ENCODE measurements around the gene PAFAH1B2. TPM values are rescaled to one million over a fixed set of nuclear protein-coding genes. Genes with fewer than 3 reads are reported as not detected.

PAFAH1B2 gene
- total RNA-seq, 1 donor from 2014 or later, result 161 TPM

- Mint-ChIP-seq H3K4me3 (ENCODE audit: unreplicated experiment) (no peak overlapping the region), H3K9me3 (ENCODE audit: unreplicated experiment) (no peaks in the 10 kb centered on the region), H3K36me3 (ENCODE audit: unreplicated experiment) (peaks cover 10% of the 10 kb centered on the region), H3K4me1 (ENCODE audit: low read depth, unreplicated experiment) (no peaks in the 10 kb centered on the region), H3K27ac (ENCODE audit: unreplicated experiment) (no peak overlapping the region), H3K27me3 (ENCODE audit: unreplicated experiment) (peaks cover 3% of the 10 kb centered on the region)
- no peak for DNase-seq
- no peak for TF ChIP-seq CTCF (IDR thresholded peaks at IDR 0.05; ENCODE audit: partially characterized antibody, unreplicated experiment)
Measured at GRCh38 chr11:117212697-117213355, 68.7 kb downstream of the PAFAH1B2 start.

- TF ChIP-seq CTCF (IDR thresholded peaks at IDR 0.05; ENCODE audit: partially characterized antibody, unreplicated experiment), result no peak
- Mint-ChIP-seq H3K9me3 (ENCODE audit: unreplicated experiment) (no peaks in the 10 kb centered on the region), H3K36me3 (ENCODE audit: unreplicated experiment) (peaks cover 5% of the 10 kb centered on the region), H3K27me3 (ENCODE audit: unreplicated experiment) (no peaks in the 10 kb centered on the region), H3K4me3 (ENCODE audit: unreplicated experiment) (no peak overlapping the region), H3K4me1 (ENCODE audit: low read depth, unreplicated experiment) (no peaks in the 10 kb centered on the region), H3K27ac (ENCODE audit: unreplicated experiment) (no peak overlapping the region)
- DNase-seq, result no peak
Measured at GRCh38 chr11:117214404-117215110, 70.5 kb downstream of the PAFAH1B2 start.

GRCh38 chr11:117217141-117218084 is 73.3 kb downstream of the PAFAH1B2 start:
- H3K27ac Mint-ChIP-seq (ENCODE audit: unreplicated experiment), result no peak overlapping the region

GRCh38 chr11:117218133-117218915 is 74.2 kb downstream of the PAFAH1B2 start:
- H3K27me3 Mint-ChIP-seq (ENCODE audit: unreplicated experiment), result no peaks in the 10 kb centered on the region
- DNase-seq, result no peak
- peaks cover 5% of the 10 kb centered on the region for H3K36me3 Mint-ChIP-seq (ENCODE audit: unreplicated experiment)
- TF ChIP-seq CTCF (IDR thresholded peaks at IDR 0.05; ENCODE audit: partially characterized antibody, unreplicated experiment), result no peak
- peaks cover 6% of the 10 kb centered on the region for H3K4me1 Mint-ChIP-seq (ENCODE audit: low read depth, unreplicated experiment)
- H3K4me3 Mint-ChIP-seq (ENCODE audit: unreplicated experiment), result no peak overlapping the region
- H3K27ac Mint-ChIP-seq (ENCODE audit: unreplicated experiment), result no peak overlapping the region
- H3K9me3 Mint-ChIP-seq (ENCODE audit: unreplicated experiment), result no peaks in the 10 kb centered on the region

More at GRCh38 chr11:117217141-117218084, 73.3 kb downstream of the PAFAH1B2 start:
- Mint-ChIP-seq H3K4me3 (ENCODE audit: unreplicated experiment) (no peak overlapping the region), H3K36me3 (ENCODE audit: unreplicated experiment) (peaks cover 5% of the 10 kb centered on the region), H3K27me3 (ENCODE audit: unreplicated experiment) (no peaks in the 10 kb centered on the region), H3K9me3 (ENCODE audit: unreplicated experiment) (no peaks in the 10 kb centered on the region), H3K4me1 (ENCODE audit: low read depth, unreplicated experiment) (peaks cover 6% of the 10 kb centered on the region)
- DNase-seq, result no peak
- TF ChIP-seq CTCF (IDR thresholded peaks at IDR 0.05; ENCODE audit: partially characterized antibody, unreplicated experiment), result no peak

Data from glutamatergic neuron (in vitro differentiated cells).